Heart left ventricle (tissue), 16 donors: Measurements from ENCODE around the gene MREG. TPM values are rescaled to one million over a fixed set of nuclear protein-coding genes. Genes with fewer than 3 reads are reported as not detected.

ENCODE experiments used
- ATAC-seq, 4 donors: fragments of 200-7000 bp; cut with Tn5 transposase; one replicate each; pipeline ENCODE4 v1.9.1; 2020 to 2022; ENCODE audit warnings: moderate library complexity in 4 of 4, mild to moderate bottlenecking in 3 of 4, moderate number of reproducible peaks in 1 of 4
- DNase-seq, 5 donors: peaks; one replicate each; pipeline ENCODE4 v3.0.0-alpha.2; 2020
- H3K27ac ChIP-seq, 12 donors: fragments of 200-600 bp; sonication (generic) in 4 of 12; one replicate each; pipeline versions ENCODE4 v1.5.0 to v1.8.0; 2016 to 2022; ENCODE audit warnings: mild to moderate bottlenecking in 2 of 12
- H3K27me3 ChIP-seq, 9 donors: fragments of 200-600 bp; sonication (generic) in 2 of 9; one replicate each; pipeline versions ENCODE4 v1.5.1 to v1.8.0; 2016 to 2022; ENCODE audit warnings: mild to moderate bottlenecking in 3 of 9
- H3K36me3 ChIP-seq, 9 donors: fragments of 200-600 bp; sonication (generic) in 2 of 9; one replicate each; pipeline versions ENCODE4 v1.5.0 to v1.8.0; 2018 to 2022; ENCODE audit warnings: mild to moderate bottlenecking in 2 of 9
- H3K4me1 ChIP-seq, 12 donors: fragments of 200-600 bp; sonication (generic) in 4 of 12; one replicate each; pipeline versions ENCODE4 v1.5.0 to v1.8.0; 2016 to 2022; ENCODE audit warnings: mild to moderate bottlenecking in 3 of 12
- H3K4me3 ChIP-seq, 12 donors: fragments of 200-600 bp; sonication (generic) in 4 of 12; one replicate each; pipeline versions ENCODE4 v1.5.0 to v1.8.0; 2017 to 2022; ENCODE audit warnings: mild to moderate bottlenecking in 9 of 12, moderate library complexity in 4 of 12
- H3K9me3 ChIP-seq, 12 donors: fragments of 200-600 bp; sonication (generic) in 4 of 12; one replicate each; pipeline versions ENCODE4 v1.5.0 to v1.8.0; 2016 to 2022; ENCODE audit warnings: mild to moderate bottlenecking in 1 of 12
- POLR2A ChIP-seq, 2 donors: fragments of 450-650 bp; IDR thresholded peaks; one replicate each; pipeline ENCODE4 v1.6.1; 2017; ENCODE audit warnings: antibody characterized with exemption in 2 of 2, mild to moderate bottlenecking in 2 of 2, moderate library complexity in 2 of 2
- WGBS, 4 donors: extraction: QIAGEN DNeasy Blood & Tissue Kit in 2 of 4; methylation state at CpG; one replicate each; pipeline versions ENCODE4 v1.1.5 to v1.1.7; 2013 to 2018; 5-methylcytosine and 5-hydroxymethylcytosine counted together
- intact Hi-C, 10 donors: fragments of 100-400 bp; cut with DNase I; formaldehyde crosslinking; loops; one replicate each; pipeline versions ENCODE4 v1.11.1 to v1.14.2; 2022
- polyA plus RNA-seq, 2 donors: library from polyadenylated mRNA; stranded (reverse); fragments of 200-250 nt; gene quantifications; one replicate each; pipeline ENCODE4 v1.2.3, GENCODE V29; 2013
- total RNA-seq, 9 donors: library from RNA; depleted of rRNA in 2 of 9; stranded (reverse); fragments of >200 nt in 2 of 9; fragmentation: NEBNext Ultra II Directional in 3 of 9; extraction: Animal tissue kit (Norgen Biotek cat#: 25700) in 3 of 9; gene quantifications; one replicate each; pipeline versions ENCODE4 v1.1.0 to v1.2.4, GENCODE V29; 2016 to 2023
- TF ChIP-seq, protein P1 (sequence below), 12 donors: fragments of 200-600 bp; sonication (generic) in 4 of 12; IDR thresholded peaks; one replicate each; pipeline versions ENCODE4 v1.5.0 to v1.8.0; 2018 to 2022; ENCODE audit warnings: antibody characterized with exemption in 12 of 12, mild to moderate bottlenecking in 5 of 12
- donor health status: ischemic (EF 13 %, LVEDD 7.1; RV severe dilation, severe dysfunction).
- donor health status: healthy with polysubstance abuse.
- donor health status: DM: no; HTN: yes; CAD: no.
- donor health status: DM: no; HTN: no; CAD: no.
- donor health status: ischemic (EF 25% LVEDD 6.9; RV normal size, moderate dysfunction).
- donor health status: ischemic (EF 25% LVEDD 5.7; RV mildly dilated, moderate dysfunction).
- donor health status: healthy.
- donor health status: DM: yes; HTN: yes; CAD: no.
- donor health status: ischemic (EF 35%, LVEDD 5.7; RV mildly dilated, moderate dysfunction).
- donor health status: nonischemic (EF 11% LVEDD 7.7; RV severe dilation, severe dysfunction).
- donor health status: DM: yes; HTN: yes; CAD: no.
- donor health status: PGD.
- donor health status: ischemic (EF 29% LVEDD 5.4; RV normal size, mild dysfunction).
- donor health status: nonischemic (EF 23%, LVEDD 6.1; RV moderate dilation, normal function).

MREG gene
- total and polyA plus RNA-seq, 11 donors = 0.14 to 2.4 (median 0.34) TPM; not detected in 1

DNA sequence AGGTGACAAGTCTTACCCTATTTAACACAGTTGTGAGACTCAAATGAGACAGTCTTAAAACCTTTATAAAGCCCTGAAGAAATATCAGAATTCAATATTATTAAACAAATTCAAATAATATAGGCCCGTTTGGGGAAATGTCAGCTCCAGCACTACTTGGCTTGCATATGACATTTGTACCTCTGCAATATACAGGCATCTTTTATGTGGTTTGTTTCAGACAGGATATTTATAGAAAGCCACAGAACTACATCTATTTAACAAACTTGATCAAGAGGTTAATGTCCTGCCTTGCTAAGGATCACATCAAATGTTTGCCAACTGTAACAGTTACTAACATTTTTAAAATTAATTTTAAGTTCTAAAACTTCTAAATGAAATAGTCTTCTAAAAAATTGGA, 3.2 kb upstream of the MREG start:
- ATAC-seq (no peak), DNase-seq (no peak)
- WGBS, 4 donors = 75 to 85% (median 78%) methylated on average over 1 of the region's 1 CpG
- no peak overlapping the region for H3K27ac ChIP-seq
- no peaks in the 10 kb centered on the region for H3K27me3 ChIP-seq
- no peaks in the 10 kb centered on the region for H3K9me3 ChIP-seq
- TF ChIP-seq POLR2A (IDR thresholded peaks at IDR 0.05) = no peak
- H3K4me3 ChIP-seq = no peak overlapping the region
- no peaks in the 10 kb centered on the region for H3K36me3 ChIP-seq
- intact Hi-C loops = no loop called here
- H3K4me1 ChIP-seq = peaks cover 0 to 25% (median 7%) of the 10 kb centered on the region in 12 donors

DNA sequence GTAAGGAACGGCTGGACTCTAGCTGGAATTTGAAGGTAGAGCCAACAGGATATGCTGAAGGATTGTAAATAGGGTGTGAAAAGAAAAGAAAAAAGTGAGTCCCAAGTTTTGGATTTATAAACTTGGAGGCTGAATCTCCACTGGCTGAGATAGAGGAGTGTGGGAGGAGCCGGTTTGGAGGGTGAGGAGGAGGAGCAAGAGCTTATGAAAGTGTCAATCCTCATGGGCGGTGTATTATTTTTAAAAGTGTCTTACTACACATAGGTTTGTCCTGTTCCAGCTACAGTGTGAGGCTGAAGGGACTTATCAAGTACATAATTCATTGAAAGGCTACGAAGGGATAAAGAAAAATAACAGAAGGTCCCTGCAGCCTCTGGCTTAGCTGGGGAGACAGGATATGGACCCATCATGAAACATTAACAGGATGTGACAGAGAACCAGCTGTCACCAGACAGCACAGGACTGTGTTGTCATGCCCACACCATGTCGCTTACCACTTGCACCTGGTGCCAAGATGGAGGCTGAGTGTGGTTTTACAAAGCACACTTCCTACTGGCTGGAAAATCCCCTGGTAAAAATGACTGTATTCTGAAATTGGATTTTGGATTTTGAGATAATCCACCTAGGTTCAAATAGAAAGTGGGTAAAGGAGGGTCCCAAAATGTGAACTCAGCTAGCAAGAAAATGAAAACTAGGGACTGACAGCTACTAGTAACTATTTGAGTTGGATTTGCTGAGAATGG, 2.5 kb upstream of the MREG start:
- no peak for ATAC-seq
- Histone ChIP-seq H3K4me1 (peaks cover 0 to 25% (median 7%) of the 10 kb centered on the region in 12 donors), H3K27me3 (no peaks in the 10 kb centered on the region), H3K9me3 (no peaks in the 10 kb centered on the region), H3K4me3 (no peak overlapping the region), H3K27ac (no peak overlapping the region), H3K36me3 (no peaks in the 10 kb centered on the region)
- intact Hi-C loops = no loop called here
- DNase-seq = no peak
- TF ChIP-seq POLR2A (IDR thresholded peaks at IDR 0.05) = no peak
- TF ChIP-seq, protein P1, sequence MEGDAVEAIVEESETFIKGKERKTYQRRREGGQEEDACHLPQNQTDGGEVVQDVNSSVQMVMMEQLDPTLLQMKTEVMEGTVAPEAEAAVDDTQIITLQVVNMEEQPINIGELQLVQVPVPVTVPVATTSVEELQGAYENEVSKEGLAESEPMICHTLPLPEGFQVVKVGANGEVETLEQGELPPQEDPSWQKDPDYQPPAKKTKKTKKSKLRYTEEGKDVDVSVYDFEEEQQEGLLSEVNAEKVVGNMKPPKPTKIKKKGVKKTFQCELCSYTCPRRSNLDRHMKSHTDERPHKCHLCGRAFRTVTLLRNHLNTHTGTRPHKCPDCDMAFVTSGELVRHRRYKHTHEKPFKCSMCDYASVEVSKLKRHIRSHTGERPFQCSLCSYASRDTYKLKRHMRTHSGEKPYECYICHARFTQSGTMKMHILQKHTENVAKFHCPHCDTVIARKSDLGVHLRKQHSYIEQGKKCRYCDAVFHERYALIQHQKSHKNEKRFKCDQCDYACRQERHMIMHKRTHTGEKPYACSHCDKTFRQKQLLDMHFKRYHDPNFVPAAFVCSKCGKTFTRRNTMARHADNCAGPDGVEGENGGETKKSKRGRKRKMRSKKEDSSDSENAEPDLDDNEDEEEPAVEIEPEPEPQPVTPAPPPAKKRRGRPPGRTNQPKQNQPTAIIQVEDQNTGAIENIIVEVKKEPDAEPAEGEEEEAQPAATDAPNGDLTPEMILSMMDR (IDR thresholded peaks at IDR 0.05) = no peak
- WGBS, 4 donors = 78 to 91% (median 83%) methylated on average over 5 of the region's 5 CpGs

DNA sequence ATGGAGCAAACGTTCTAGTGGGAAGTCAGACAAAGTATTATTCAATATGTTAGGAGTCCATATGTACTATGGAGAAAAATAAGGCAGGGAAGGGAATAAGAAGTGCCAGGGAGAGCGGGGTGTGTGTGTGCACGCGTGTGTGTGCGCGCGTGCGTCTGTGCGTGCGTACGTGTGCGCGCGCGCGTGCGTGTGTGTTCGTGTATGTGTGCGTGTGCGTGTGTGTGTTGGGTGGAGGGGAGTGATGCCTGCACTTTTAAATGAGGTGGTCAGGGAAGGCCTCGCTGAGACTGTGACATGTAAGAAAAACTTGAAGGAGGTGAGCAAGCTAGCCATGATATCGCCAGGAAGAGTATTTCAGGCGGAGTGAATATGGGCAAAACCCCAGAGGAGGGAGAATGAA, 1.6 kb upstream of the MREG start:
- TF ChIP-seq POLR2A (IDR thresholded peaks at IDR 0.05) = no peak
- TF ChIP-seq, protein P1 (IDR thresholded peaks at IDR 0.05) = no peak
- no peaks in the 10 kb centered on the region for H3K27me3 ChIP-seq
- no peaks in the 10 kb centered on the region for H3K36me3 ChIP-seq
- intact Hi-C loops = no loop called here
- H3K27ac ChIP-seq = no peak overlapping the region
- ATAC-seq (no peak), DNase-seq (no peak)
- WGBS, 4 donors = 90 to 97% (median 94%) methylated on average over 23 of the region's 23 CpGs
- no peak overlapping the region for H3K4me3 ChIP-seq
- peaks cover 0 to 25% (median 7%) of the 10 kb centered on the region in 12 donors for H3K4me1 ChIP-seq
- no peaks in the 10 kb centered on the region for H3K9me3 ChIP-seq

DNA sequence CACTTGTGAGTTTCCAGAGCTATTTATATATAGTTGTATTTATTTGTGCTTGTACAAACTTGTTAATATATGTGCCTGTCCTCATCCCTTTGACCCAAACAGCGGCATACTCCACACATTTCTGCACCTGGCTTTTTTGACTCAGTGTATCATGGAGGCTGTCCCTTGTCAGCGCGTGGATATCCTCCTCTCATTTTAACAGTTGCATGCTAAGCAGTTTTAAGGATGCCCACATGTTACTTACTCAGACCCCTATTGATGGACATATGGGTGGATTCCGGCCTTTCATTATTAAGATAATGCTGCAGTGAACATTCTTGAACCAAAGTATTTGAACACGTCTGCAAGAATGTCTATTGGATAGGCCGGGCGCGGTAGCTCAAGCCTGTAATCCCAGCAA, 655 bp upstream of the MREG start:
- Histone ChIP-seq H3K36me3 (no peaks in the 10 kb centered on the region), H3K4me3 (peak overlapping the region in 4 of 12 donors; percentile 53 to 71 (median 60)), H3K27ac (no peak overlapping the region), H3K4me1 (peaks cover 0 to 25% (median 7%) of the 10 kb centered on the region in 12 donors), H3K27me3 (no peaks in the 10 kb centered on the region), H3K9me3 (no peaks in the 10 kb centered on the region)
- no peak for ATAC-seq
- intact Hi-C loops = no loop called here
- WGBS, 4 donors = 90 to 95% (median 91%) methylated on average over 8 of the region's 8 CpGs
- TF ChIP-seq, protein P1 (IDR thresholded peaks at IDR 0.05) = no peak
- no peak for DNase-seq

DNA sequence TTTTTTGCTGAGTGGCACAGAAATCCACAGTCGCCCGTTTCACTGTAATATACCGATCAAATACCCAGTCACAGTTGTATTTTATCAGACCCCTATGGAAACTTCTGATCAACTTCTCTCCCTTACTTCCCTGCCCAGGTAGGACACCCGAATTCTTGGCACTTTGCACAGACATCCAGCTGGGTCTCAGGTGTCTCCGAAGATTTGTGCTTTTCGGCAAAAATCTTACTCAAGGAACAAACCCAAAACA, 596 bp downstream of the MREG start:
- peak overlapping the region; percentile 34 to 71 (median 56) for H3K4me3 ChIP-seq
- 20 to 24% (median 23%) methylated on average over 6 of the region's 6 CpGs for WGBS, 4 donors
- no peaks in the 10 kb centered on the region for H3K36me3 ChIP-seq
- no peaks in the 10 kb centered on the region for H3K27me3 ChIP-seq
- no peaks in the 10 kb centered on the region for H3K9me3 ChIP-seq
- TF ChIP-seq, protein P1 (IDR thresholded peaks at IDR 0.05) = no peak
- TF ChIP-seq POLR2A (IDR thresholded peaks at IDR 0.05) = no peak
- intact Hi-C loops = no loop called here
- DNase-seq (no peak), ATAC-seq (no peak)
- peaks cover 0 to 25% (median 7%) of the 10 kb centered on the region in 12 donors for H3K4me1 ChIP-seq
- H3K27ac ChIP-seq = no peak overlapping the region
